Measurements from ENCODE around the gene NOC4L.

NOC4L gene

GRCh38 chr12:132151766-132152410 lies 7.6 kb downstream of the NOC4L start:
- H3K27me3 ChIP-seq (replicated peaks; ENCODE audit: control insufficient read depth, insufficient read depth, low read length) = no peaks in the 10 kb centered on the region
- H3K36me3 ChIP-seq (ENCODE audit: control insufficient read depth, insufficient read depth, low read length) = peaks cover 12% of the 10 kb centered on the region
- DNase-seq (ENCODE audit: extremely low read depth, insufficient read length) = no peak
- TF ChIP-seq CTCF (IDR thresholded peaks at IDR 0.05; ENCODE audit: insufficient read depth, low read length, poor library complexity, severe bottlenecking) = no peak
- H3K4me3 ChIP-seq (replicated peaks; ENCODE audit: low read depth, low read length) = no peak overlapping the region

GRCh38 chr12:132152411-132152821 lies 8.2 kb downstream of the NOC4L start:
- H3K27me3 ChIP-seq (replicated peaks; ENCODE audit: control insufficient read depth, insufficient read depth, low read length) = no peaks in the 10 kb centered on the region
- TF ChIP-seq CTCF (IDR thresholded peaks at IDR 0.05; ENCODE audit: insufficient read depth, low read length, poor library complexity, severe bottlenecking) = no peak
- no peak for DNase-seq (ENCODE audit: extremely low read depth, insufficient read length)
- H3K4me3 ChIP-seq (replicated peaks; ENCODE audit: low read depth, low read length) = no peak overlapping the region
- peaks cover 13% of the 10 kb centered on the region for H3K36me3 ChIP-seq (ENCODE audit: control insufficient read depth, insufficient read depth, low read length)

GRCh38 chr12:132152953-132153352 lies 8.7 kb downstream of the NOC4L start:
- no peaks in the 10 kb centered on the region for H3K27me3 ChIP-seq (replicated peaks; ENCODE audit: control insufficient read depth, insufficient read depth, low read length)
- peaks cover 17% of the 10 kb centered on the region for H3K36me3 ChIP-seq (ENCODE audit: control insufficient read depth, insufficient read depth, low read length)
- no peak for TF ChIP-seq CTCF (IDR thresholded peaks at IDR 0.05; ENCODE audit: insufficient read depth, low read length, poor library complexity, severe bottlenecking)
- no peak overlapping the region for H3K4me3 ChIP-seq (replicated peaks; ENCODE audit: low read depth, low read length)
- no peak for DNase-seq (ENCODE audit: extremely low read depth, insufficient read length)

- no peaks in the 10 kb centered on the region for H3K27me3 ChIP-seq (replicated peaks; ENCODE audit: control insufficient read depth, insufficient read depth, low read length)
- peaks cover 15% of the 10 kb centered on the region for H3K36me3 ChIP-seq (ENCODE audit: control insufficient read depth, insufficient read depth, low read length)
- no peak overlapping the region for H3K4me3 ChIP-seq (replicated peaks; ENCODE audit: low read depth, low read length)
- DNase-seq (ENCODE audit: extremely low read depth, insufficient read length) = peak; percentile 63
- TF ChIP-seq CTCF (IDR thresholded peaks at IDR 0.05; ENCODE audit: insufficient read depth, low read length, poor library complexity, severe bottlenecking) = peak; percentile 96
Measured at GRCh38 chr12:132153501-132154340, 9.5 kb downstream of the NOC4L start.

- peaks cover 15% of the 10 kb centered on the region for H3K36me3 ChIP-seq (ENCODE audit: control insufficient read depth, insufficient read depth, low read length)
- no peaks in the 10 kb centered on the region for H3K27me3 ChIP-seq (replicated peaks; ENCODE audit: control insufficient read depth, insufficient read depth, low read length)
- TF ChIP-seq CTCF (IDR thresholded peaks at IDR 0.05; ENCODE audit: insufficient read depth, low read length, poor library complexity, severe bottlenecking) = no peak
- H3K4me3 ChIP-seq (replicated peaks; ENCODE audit: low read depth, low read length) = no peak overlapping the region
- peak; percentile 40 for DNase-seq (ENCODE audit: extremely low read depth, insufficient read length)
Measured at GRCh38 chr12:132154341-132154761, 10.1 kb downstream of the NOC4L start.
